Measurements from ENCODE around the gene RSL24D1.

DNA sequence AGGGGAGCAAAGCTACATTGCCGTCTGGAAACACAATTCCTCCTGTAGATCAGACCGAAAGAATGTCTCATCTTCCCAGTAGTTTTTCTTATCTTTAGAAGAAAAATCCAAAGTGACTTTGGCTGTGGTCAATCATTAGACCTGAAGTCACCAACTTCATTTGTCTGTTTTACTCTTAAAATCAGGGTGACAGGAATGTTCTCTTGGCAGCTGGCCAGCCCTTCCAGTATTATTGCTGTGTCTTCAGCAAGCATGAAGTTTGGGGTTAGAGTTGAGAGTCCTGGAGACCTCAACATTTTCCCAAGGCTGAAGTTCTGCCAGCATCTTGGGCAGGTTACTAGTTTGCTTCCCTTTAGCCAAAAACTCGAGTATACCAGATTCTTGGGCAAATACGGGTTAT lies 32.5 kb downstream of the RSL24D1 start:
- TF ChIP-seq, protein P1, sequence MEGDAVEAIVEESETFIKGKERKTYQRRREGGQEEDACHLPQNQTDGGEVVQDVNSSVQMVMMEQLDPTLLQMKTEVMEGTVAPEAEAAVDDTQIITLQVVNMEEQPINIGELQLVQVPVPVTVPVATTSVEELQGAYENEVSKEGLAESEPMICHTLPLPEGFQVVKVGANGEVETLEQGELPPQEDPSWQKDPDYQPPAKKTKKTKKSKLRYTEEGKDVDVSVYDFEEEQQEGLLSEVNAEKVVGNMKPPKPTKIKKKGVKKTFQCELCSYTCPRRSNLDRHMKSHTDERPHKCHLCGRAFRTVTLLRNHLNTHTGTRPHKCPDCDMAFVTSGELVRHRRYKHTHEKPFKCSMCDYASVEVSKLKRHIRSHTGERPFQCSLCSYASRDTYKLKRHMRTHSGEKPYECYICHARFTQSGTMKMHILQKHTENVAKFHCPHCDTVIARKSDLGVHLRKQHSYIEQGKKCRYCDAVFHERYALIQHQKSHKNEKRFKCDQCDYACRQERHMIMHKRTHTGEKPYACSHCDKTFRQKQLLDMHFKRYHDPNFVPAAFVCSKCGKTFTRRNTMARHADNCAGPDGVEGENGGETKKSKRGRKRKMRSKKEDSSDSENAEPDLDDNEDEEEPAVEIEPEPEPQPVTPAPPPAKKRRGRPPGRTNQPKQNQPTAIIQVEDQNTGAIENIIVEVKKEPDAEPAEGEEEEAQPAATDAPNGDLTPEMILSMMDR (IDR thresholded peaks at IDR 0.05; ENCODE audit: low read length), result no peak
- TF ChIP-seq EZH2 (optimal IDR thresholded peaks at IDR 0.05; ENCODE audit: low read depth, low read length), result no peak

All from MM.1S (cell line).